Measurements from ENCODE around the gene RUSF1.

DNA sequence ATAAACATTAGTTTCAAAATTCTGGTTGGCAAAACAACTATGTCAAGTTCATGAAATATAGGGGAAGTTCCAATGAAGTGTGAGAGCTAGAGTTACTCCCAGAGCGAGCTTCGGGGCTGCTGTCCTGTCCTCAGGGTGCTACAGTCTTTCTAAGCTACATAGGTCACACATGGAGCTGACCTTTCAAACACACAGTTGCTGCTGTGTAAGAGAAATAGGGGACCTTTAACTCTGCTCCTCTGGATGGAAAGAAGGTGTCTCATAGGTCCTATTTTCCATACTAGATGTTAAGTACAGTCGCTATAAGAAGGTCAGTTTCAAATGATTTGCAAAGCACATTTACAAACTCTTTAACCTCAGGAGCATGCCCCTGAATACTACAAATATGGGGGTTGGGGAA, 13.2 kb upstream of the RUSF1 start:
- TF ChIP-seq CTCF (conservative IDR thresholded peaks at IDR 0.05; ENCODE audit: low read depth, low read length) (no peak), EZH2phosphoT487 (IDR thresholded peaks at IDR 0.05; ENCODE audit: borderline replicate concordance, low read length) (no peak)

All from PC-3 (cell line).